Stomach (tissue), 9 donors: ENCODE measurements around the gene UBE2C. TPM values are rescaled to one million over a fixed set of nuclear protein-coding genes. Genes with fewer than 3 reads are reported as not detected.

Source experiments
- DNase-seq, 2 donors: peaks; one replicate each; pipeline versions ENCODE4 v3.0.0 to v3.0.0-alpha.2; 2013 to 2019
- H3K27ac ChIP-seq, 5 donors: fragments of 200-600 bp in 4 of 5; sonication (generic) in 4 of 5; one replicate each; pipeline ENCODE4 v1.5.1; 2013 to 2019; ENCODE audit warnings: mild to moderate bottlenecking in 1 of 5, moderate library complexity in 1 of 5
- H3K27me3 ChIP-seq, 3 donors: fragments of 200-600 bp; sonication (generic); one replicate each; pipeline ENCODE4 v1.5.1; 2017 to 2019; ENCODE audit warnings: mixed run types in 1 of 3
- H3K36me3 ChIP-seq, 4 donors: fragments of 200-600 bp; sonication (generic); 1 replicate in 3 of 4; 2 replicates in 1 of 4; pipeline ENCODE4 v1.5.1; 2016 to 2019
- H3K4me1 ChIP-seq, 4 donors: fragments of 200-600 bp; sonication (generic); one replicate each; pipeline ENCODE4 v1.5.1; 2016 to 2019
- H3K4me3 ChIP-seq, 4 donors: fragments of 200-600 bp; sonication (generic) in 3 of 4; one replicate each; pipeline ENCODE4 v1.5.1; 2016 to 2019; ENCODE audit warnings: mild to moderate bottlenecking in 1 of 4
- H3K9me3 ChIP-seq, 4 donors: fragments of 200-600 bp; sonication (generic); one replicate each; pipeline ENCODE4 v1.5.1; 2016 to 2019
- CTCF ChIP-seq, 7 experiments: fragments of 450-650 bp in 4 of 7; fragments of 200-600 bp in 3 of 7; sonication (generic) in 3 of 7; IDR thresholded peaks; one replicate each; pipeline ENCODE4 v1.5.1; 2016 to 2019; ENCODE audit warnings: antibody characterized with exemption in 7 of 7, control low read depth in 2 of 7, mild to moderate bottlenecking in 1 of 7
- EP300 ChIP-seq: sonication (generic); formaldehyde crosslinking; IDR thresholded peaks from one replicate; pipeline ENCODE4 v1.6.1; 2017; ENCODE audit warnings: antibody characterized with exemption
- POLR2A ChIP-seq, 4 donors: fragments of 450-650 bp; IDR thresholded peaks; one replicate each; pipeline ENCODE4 v1.6.1; 2016; ENCODE audit warnings: antibody characterized with exemption in 4 of 4, control low read depth in 2 of 4, mild to moderate bottlenecking in 1 of 4, moderate library complexity in 1 of 4
- POLR2AphosphoS5 ChIP-seq, 3 donors: sonication (generic); formaldehyde crosslinking; IDR thresholded peaks; one replicate each; pipeline ENCODE4 v1.6.1; 2016; ENCODE audit warnings: antibody characterized with exemption in 3 of 3
- WGBS, 5 donors: extraction: QIAGEN DNeasy Blood & Tissue Kit in 3 of 5; methylation state at CpG; one replicate each; pipeline versions ENCODE4 v1.1.5 to v1.1.7; 2013 to 2018; 5-methylcytosine and 5-hydroxymethylcytosine counted together
- intact Hi-C: fragments of 100-400 bp; cut with DNase I; formaldehyde crosslinking; loops from one replicate; pipeline ENCODE4 v1.15.1; 2023; ENCODE audit warnings: low total_unique reads
- polyA plus RNA-seq, 3 donors: library from polyadenylated mRNA; stranded (reverse); fragments of 200-250 nt; gene quantifications; one replicate each; pipeline ENCODE4 v1.2.3, GENCODE V29; 2013
- total RNA-seq, 5 donors: library from RNA; depleted of rRNA; stranded (reverse); fragments of >200 nt; gene quantifications; one replicate each; pipeline versions ENCODE4 v1.1.0 to v1.2.3, GENCODE V29; 2014 to 2016
- donor health status: healthy with polysubstance abuse.
- donor health status: Bipolar disorder and iron deficiency.
- donor health status: healthy.

The UBE2C gene
- total and polyA plus RNA-seq, 8 donors, result 10.5 to 72.2 (median 14.6) TPM; not detected in 1

- intact Hi-C loops, result no loop called here
- Histone ChIP-seq H3K4me3 (peak overlapping the region; percentile 75 to 97 (median 89)), H3K27ac (peak overlapping the region; percentile 81 to 93 (median 84)), H3K9me3 (no peaks in the 10 kb centered on the region), H3K4me1 (peaks cover 30 to 69% (median 56%) of the 10 kb centered on the region in 4 donors), H3K27me3 (no peaks in the 10 kb centered on the region), H3K36me3 (peaks cover 0 to 21% (median 13%) of the 10 kb centered on the region in 4 donors)
- no peak for DNase-seq
- 9 to 21% (median 12%) methylated on average over 3 to 13 of the region's 13 CpGs for WGBS, 5 donors
- TF ChIP-seq EP300, result no peak
- no peak for TF ChIP-seq CTCF (IDR thresholded peaks at IDR 0.05)
- TF ChIP-seq POLR2A (IDR thresholded peaks at IDR 0.05), result no peak
- no peak for TF ChIP-seq POLR2AphosphoS5 (IDR thresholded peaks at IDR 0.05)
Measured at GRCh38 chr20:45857882-45858216, 45.4 kb downstream of the UBE2C start.

GRCh38 chr20:45859916-45860315 lies 47.5 kb downstream of the UBE2C start:
- intact Hi-C loops, result no loop called here
- WGBS, 5 donors, result 87 to 94% (median 93%) methylated on average over 3 to 5 of the region's 5 CpGs
- Histone ChIP-seq H3K4me3 (no peak overlapping the region), H3K4me1 (peaks cover 25 to 48% (median 38%) of the 10 kb centered on the region in 4 donors), H3K27me3 (no peaks in the 10 kb centered on the region), H3K9me3 (no peaks in the 10 kb centered on the region), H3K36me3 (peaks cover 0 to 2% (median under 1%) of the 10 kb centered on the region in 4 donors), H3K27ac (no peak overlapping the region)
- DNase-seq, result no peak
- no peak for TF ChIP-seq POLR2AphosphoS5 (IDR thresholded peaks at IDR 0.05)
- TF ChIP-seq POLR2A (IDR thresholded peaks at IDR 0.05), result no peak
- no peak for TF ChIP-seq EP300
- no peak for TF ChIP-seq CTCF (IDR thresholded peaks at IDR 0.05)

GRCh38 chr20:45860560-45861220 lies 48.2 kb downstream of the UBE2C start:
- peak overlapping the region in 2 of 5 donors; percentile 30 to 38 for H3K27ac ChIP-seq
- no peaks in the 10 kb centered on the region for H3K36me3 ChIP-seq
- TF ChIP-seq POLR2AphosphoS5 (IDR thresholded peaks at IDR 0.05), result no peak
- TF ChIP-seq EP300, result no peak
- no peak for TF ChIP-seq CTCF (IDR thresholded peaks at IDR 0.05)
- no peak for TF ChIP-seq POLR2A (IDR thresholded peaks at IDR 0.05)
- H3K4me1 ChIP-seq, result peaks cover 17 to 40% (median 30%) of the 10 kb centered on the region in 4 donors
- no peak overlapping the region for H3K4me3 ChIP-seq
- H3K27me3 ChIP-seq, result no peaks in the 10 kb centered on the region
- H3K9me3 ChIP-seq, result no peaks in the 10 kb centered on the region
- intact Hi-C loops, result no loop called here
- no peak for DNase-seq
- 52 to 70% (median 64%) methylated on average over 7 of the region's 7 CpGs for WGBS, 5 donors

GRCh38 chr20:45861221-45862075 lies 49.0 kb downstream of the UBE2C start:
- Histone ChIP-seq H3K27ac (peak overlapping the region in 2 of 5 donors; percentile 30 to 38), H3K9me3 (no peaks in the 10 kb centered on the region), H3K27me3 (no peaks in the 10 kb centered on the region), H3K4me1 (peaks cover 9 to 33% (median 23%) of the 10 kb centered on the region in 4 donors), H3K36me3 (no peaks in the 10 kb centered on the region), H3K4me3 (no peak overlapping the region)
- TF ChIP-seq EP300, result no peak
- peak in 1 of 3 donors; percentile 12 for TF ChIP-seq POLR2AphosphoS5 (IDR thresholded peaks at IDR 0.05)
- 66 to 78% (median 74%) methylated on average over 7 of the region's 7 CpGs for WGBS, 5 donors
- peak; percentile 40 to 41 for DNase-seq
- intact Hi-C loops, result no loop called here
